Activated CD8-positive, alpha-beta memory T cell treated with anti-CD3 and anti-CD28 coated beads for 48 hours (primary cell): Measurements from ENCODE around the gene ASGR1.
"Not testable (repeated sequence)": the region's sequence is repeated elsewhere in the genome, so short reads cannot be mapped to it uniquely, and the experiment has no call there.

Source experiments
- DNase-seq, 3 experiments: peaks; one replicate each; pipeline ENCODE4 v3.0.0-alpha.2; 2020; ENCODE audit warnings: low read depth in 2 of 3, low spot score in 2 of 3

ASGR1 gene

DNA sequence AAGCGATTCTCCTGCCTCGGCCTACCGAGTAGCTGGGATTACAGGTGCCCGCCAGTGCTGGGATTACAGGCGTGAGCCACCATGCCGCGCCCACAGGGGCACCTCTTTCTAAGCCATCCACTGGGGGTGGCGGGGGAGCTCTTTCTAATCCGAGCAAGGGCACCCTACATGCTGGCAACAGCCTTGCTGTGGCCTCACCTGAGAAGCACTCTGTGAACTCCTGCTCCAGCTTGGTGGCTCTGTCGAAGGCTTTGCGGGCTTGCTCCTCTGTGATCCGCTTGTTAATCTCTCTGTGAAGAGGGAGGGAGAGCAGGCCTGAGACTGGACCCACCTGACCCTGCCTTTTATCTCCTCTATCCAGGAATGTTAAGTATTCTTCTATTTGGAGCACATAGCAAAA lies 11.9 kb upstream of the ASGR1 start:
- DNase-seq: no peak

DNA sequence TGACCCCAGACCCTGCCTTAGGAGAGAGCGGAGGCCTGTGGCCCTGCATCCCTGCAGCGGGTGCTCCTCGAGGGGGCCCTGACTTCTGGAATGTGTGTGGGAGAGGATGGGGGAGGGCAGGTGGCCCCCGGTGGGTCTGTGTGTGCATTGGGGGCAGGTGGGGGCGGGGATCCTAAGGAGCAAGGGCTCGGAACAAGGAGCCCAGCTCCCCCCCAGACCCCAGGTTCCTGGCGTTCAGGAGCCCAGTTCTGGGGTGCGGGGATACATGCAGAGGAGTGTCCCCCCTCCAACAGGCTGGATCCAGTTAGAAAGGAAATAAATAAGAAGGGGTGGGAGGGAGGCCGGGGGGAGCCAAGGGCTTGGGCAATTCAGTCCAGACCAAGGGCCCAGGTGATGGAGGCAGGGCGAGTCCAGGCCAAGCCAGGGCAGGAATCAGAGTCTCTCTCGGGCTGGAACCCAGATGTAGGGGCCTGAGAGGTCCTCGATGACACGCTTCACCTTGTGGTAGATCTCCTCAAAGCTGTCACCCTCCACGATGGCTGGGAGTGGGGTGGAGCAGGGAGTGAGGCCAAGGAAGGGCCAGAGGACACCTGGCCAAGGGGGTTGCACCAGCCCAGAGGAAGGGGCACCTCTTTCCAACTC lies 11.2 kb upstream of the ASGR1 start:
- no peak for DNase-seq

DNA sequence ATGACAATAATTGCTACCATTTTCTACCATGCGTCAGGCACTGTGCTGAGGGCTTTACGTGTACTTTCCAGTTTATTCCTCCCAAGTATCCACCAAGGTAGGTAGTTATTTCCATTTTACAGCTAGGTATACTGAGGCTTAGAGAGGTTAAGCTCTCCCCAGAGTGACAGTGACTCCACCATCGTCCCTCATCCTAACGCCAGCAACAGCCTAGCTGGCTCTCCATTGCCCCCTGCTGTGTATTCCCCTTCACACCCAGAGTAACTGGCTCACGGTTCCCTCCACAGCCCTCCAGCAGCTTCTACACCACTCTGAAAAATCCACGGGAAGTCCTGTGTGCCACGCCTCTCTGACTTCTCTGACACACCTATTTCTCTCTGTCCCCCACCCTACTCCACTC lies 7.1 kb upstream of the ASGR1 start:
- DNase-seq: no peak

DNA sequence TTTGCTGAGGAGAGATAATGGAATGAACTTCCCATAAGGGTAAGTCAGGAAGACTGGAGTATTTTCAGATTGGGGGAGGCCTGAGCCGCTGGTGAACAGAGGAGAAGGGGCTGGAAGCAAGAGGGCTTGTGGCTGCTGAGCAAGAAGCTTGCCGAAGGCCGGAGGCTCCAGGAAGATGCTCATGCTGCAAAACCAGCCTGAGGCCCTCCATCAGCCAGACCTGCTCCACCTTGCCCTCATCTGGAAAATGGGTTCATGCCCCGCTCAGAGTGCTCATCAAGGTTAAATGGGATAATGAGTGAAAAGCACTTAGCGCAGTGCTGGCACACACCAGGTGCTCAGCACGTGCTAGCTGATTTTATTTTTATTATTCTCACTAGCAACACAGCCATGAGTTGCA lies 5.5 kb upstream of the ASGR1 start:
- DNase-seq: no peak

DNA sequence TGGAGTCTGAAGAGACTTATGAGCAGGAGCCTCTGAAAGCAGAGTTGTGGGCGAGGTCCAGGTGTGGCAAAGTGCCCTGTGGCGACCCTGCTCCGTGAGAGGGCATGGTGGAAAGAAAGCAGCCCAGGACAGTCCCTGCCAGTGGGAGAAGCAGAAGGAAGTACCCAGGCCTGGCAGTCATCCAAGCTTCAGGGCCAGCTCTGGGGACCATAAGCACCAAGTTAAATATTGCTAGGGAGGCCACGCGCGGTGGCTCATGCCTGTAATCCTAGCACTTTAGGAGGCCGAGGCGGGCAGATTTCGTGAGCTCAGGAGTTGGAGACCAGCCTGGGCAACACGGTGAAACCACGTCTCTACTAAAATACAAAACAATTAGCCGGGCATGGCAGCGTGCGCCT lies 4.9 kb upstream of the ASGR1 start:
- no peak for DNase-seq

DNA sequence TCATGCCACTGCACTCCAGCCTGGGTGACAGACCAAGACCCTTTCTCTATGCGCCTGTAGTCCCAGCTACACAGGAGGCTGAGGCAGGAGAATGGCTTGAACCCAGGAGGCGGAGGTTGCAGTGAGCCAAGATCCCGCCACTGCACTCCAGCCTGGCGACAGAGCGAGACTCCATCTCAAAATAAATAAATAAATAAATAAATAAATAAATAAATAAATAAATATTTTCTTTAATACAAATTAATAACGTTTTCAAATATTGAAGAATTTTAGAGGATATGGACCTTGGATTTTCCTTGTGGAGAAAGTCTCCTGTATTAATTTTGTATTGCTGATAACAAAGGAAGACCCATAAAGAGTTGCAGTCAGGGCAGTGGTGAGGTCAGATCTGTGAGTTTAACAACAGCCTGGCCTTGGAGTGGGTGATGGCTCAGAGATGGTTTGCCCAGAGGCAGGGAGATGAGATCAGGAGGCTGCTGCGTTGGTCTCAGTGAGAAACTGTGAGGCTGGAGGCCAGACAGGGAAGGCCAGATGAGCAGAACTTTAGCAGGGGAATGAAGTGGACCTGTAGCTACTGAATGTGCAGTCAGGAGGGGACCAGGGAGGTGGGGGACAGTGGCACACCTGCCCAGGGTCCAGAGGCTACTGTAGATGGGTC lies 4.4 kb upstream of the ASGR1 start:
- DNase-seq: no peak

DNA sequence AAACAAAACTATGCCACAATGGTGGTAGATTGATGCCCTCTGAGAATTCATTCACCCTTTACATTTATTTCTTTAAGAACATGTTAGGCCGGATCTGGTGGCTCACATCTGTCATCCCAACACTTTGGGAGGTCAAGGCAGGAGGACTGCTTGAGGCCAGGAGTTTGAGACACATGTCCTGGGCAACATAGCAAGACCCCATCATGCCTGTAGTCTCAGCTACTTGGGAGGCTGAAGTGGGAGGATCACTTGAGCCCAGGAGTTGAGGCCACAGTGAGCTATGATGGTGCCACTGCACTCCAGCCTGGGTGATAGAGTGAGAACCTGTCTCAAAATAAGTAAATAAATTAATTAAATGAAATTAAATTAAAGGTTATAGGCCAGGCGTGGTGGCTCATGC lies 2.9 kb upstream of the ASGR1 start:
- DNase-seq: not testable (repeated sequence)

DNA sequence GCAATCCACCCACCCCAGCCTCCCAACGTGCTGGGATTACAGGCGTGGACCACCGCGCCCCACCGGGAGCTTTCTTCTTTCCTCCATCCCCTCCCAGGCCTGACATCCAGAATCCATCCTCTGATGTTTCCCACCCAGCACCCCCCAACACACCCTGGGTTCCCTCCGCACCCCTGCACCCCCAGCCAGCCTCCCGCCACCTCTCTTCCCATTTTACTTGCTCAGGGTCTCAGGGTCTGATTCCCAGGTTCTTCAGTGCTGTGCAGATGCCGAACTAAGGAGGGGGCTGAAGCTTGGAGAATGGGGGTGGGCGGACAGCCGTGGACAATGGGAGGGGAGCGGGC lies 225 bp downstream of the ASGR1 start:
- no peak for DNase-seq

DNA sequence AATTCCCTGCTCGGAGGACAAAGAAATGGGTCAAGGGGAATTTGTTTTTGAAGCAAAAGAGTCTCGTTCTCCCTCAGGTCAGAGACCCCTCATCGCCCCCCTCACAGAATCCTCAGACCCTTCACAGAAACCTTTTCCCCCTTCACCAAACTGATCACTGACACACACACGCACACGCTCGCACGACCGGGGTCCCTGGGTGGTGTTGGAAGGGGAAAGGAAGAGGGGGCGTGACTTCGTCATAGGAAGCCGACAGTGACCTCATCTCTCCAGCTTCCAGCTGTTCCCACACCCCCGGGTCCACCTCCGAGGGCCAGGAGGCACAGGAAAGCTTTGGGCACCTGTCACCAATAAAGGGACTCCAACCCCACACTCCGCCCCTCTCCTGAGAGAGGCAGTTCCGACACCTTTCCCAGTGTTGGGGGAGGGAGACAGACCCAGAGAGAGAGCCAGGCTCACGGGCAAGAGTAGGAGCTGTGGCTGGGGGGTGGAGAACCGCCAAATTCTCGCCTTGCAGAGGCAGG lies 1.2 kb downstream of the ASGR1 start:
- no peak for DNase-seq

DNA sequence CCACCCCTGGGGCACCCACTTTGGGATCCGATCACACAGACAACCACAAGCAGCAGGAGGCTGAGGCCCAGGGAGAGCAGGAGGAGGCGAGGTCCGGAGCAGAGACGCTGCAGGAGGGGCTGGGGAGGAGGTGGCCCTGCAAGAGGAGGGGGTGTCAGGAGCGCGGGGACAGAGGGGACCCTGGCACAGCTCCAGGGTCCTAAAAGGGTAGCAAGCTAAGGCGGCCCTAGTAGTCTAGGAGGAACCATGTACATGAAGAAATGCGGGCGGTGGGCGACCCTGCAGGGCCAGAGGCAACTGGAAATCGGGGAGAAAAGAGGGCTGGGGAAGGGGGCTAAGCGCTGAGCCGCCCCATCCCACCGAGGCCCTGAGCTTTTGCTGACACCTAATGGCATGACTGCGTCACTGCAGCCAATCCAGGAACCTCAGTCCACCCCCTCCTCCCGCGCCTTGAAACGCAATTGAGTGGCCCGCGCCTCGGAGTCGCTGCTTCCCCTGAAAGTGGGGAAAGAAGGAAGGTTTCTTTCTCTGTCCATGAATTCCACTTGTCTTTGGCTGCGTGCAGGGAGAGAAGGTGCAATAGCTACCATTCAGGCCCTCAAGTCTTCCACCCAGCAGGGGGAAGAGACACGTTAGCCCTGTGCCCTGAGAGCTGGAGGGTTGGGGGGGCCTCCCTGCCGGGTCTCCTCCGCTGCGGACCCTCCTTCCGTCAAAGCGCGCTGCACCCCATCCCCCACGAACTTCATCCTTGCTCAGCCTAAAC lies 1.8 kb downstream of the ASGR1 start:
- peak in 2 of 3 experiments; percentile 23 to 36 for DNase-seq

DNA sequence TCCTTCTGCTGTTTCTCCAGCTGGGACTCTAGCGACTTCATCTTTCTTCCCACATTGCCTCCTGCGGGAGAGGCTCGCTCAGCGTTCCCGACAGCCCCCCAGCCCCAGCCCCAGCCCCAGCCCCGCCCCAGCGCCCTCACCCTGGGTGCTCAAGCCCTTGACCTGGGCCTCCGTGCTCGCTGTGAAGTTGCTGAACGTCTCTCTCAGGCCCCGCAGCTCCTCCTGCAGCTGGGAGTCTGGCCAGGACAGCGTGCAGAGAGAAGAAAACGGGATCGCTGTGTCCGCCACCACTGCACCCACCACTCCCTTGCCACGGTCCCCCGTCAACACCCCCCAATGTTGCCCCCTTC lies 2.4 kb downstream of the ASGR1 start:
- DNase-seq: no peak

DNA sequence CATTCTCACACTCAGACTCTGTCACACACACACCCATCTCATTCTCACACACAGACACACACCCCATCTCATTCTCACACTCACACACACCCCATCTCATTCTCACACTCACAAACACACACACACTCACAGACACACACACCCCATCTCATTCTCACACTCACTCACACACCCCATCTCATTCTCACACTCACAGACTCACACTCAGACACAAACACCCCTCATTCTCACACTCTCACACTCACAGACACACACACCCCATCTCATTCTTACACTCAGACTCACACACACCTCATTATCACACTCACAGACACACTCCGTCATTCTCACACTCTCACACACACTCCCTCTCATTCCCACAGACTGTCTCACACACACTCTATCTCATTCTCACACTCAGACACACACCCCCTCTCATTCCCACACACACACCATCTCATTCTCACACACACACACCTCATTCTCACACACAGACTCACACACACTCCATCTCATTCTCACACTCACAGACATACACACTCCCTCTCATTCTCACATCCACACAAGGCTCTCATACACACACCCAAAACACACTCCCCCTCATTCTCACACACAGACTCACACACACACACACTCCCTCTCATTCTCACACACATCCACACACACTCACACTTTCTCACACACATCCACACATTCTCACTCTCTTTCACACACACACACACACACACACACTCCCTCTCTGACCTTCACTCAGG lies 2.9 kb downstream of the ASGR1 start:
- no peak for DNase-seq

DNA sequence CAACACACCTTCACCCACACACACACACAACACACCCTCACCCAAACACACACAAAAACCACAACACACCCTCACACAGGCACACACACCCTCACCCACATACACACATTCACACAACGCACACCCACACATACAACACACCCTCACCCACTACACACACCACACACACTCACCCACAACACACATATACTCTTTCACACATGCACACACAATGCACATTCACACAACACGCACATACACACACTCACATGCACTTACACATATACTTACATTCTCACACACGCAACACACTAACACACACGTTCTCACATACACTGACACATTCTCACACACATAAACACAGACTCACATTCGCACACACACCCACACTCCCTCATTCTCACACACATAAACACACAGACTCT lies 3.8 kb downstream of the ASGR1 start:
- no peak for DNase-seq

DNA sequence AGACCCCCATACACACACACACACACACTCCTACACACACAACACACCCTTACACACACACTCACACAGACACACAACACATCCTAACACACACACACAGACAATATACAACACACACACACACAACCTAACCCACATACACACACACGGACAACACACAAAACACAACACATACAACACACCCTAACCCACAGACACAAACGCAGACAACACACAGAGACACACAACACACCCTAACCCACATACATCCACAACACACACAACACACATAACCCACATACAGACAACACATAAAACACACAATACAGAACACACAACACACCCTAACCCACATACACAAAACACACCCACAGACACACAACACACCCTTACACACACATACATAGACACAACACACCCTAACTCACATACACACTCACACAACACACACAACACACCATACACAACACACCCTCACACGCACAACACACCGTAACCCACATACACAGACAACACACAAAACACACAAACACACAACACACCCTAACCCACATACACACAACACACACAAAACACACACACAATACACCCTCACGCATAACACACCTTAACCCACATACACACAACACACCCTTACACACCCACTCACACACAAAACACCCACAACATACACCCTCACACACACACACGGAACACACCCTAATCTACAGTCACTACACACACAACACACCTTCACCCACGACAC lies 4.4 kb downstream of the ASGR1 start:
- DNase-seq: no peak

DNA sequence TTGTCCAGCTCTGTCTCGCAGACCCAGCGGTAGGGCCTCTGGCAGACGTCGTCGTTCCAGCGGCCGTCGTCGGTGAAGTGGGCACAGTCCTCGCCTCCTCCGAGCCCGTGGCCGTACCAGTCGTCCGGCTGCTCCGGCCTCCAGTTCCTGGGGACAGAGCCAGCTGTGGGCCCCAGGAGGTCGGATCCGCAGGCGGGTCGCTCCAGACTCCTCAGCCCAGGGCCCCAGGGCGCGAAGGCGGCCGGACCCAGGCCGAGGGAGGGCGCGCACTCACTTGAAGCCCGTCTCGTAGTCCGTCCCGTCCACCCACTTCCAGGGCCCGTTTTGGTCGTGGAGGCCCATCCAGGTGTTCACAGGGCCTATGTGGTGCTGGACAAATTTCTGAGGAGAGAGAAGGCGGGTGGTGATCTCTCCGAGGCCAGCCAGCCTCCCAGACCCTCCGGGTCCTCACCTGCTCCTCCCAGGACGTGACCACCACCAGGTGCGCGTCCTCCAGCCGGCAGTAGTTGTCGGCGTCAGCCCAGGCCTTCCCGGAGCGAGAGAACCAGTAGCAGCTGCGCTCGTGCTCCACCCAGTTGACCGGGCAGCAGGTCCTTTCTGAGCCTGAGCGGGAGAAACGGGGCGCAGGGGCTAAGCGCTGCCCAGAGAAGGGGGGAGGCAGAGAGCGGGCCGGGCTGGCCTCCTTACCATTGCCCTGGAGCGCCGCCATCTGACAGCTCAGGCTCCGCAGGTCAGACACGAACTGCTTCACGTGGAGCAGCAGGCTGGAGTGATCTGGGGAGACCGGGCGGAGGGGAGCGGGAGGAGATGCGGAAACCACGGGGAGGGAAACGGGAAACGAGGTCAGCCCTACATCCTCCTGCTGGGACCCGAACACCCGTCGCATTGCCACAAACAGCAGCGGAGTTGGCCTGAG lies 5.2 kb downstream of the ASGR1 start:
- DNase-seq: peak in 1 of 3 experiments; percentile 30

DNA sequence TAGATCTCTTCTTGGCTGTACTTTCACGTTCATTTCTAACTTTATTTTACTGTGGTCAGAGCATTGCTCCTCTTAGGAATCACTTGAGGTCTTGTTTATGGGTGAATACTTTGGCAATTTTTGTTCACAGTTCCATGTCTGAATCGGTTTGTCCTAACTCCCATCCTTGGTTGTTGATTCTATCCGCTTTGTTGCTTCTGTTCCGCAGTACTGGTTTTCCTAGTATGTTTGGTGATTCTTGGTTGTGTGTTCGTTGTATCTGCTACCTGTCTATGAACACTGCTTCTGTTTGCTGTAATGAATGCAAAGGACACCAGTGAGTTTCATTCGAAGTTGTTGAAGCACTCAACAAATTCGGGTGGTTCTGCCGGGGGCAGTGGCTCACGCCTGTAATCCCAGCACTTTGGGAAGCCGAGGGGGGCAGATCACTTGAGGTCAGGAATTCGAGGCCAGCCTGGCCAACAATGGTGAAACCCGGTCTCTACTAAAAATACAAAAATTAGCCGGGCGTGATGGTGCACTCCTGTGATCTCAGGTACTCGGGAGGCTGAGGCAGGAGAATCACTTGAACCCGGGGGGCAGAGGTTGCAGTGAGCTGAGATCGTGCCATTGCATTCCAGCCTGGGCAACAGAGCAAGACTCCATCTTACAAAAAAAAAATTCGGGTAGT lies 6.5 kb downstream of the ASGR1 start:
- DNase-seq: not testable (repeated sequence)

DNA sequence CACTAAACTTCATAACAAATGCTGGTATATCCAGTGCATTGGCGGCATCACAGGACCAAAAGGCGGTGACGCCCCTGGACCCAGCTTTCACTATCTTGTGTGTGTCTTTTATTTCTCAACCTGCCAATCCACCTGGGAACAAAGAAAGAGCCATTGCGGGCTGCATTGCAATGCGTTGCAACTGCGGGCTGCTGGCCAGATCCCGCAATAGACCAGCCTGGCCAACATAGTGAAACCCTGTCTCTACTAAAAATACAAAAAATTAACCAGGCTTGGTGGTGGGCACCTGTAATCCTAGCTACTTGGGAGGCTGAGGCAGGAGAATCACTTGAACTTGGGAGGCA lies 9.6 kb downstream of the ASGR1 start:
- DNase-seq: not testable (repeated sequence)

DNA sequence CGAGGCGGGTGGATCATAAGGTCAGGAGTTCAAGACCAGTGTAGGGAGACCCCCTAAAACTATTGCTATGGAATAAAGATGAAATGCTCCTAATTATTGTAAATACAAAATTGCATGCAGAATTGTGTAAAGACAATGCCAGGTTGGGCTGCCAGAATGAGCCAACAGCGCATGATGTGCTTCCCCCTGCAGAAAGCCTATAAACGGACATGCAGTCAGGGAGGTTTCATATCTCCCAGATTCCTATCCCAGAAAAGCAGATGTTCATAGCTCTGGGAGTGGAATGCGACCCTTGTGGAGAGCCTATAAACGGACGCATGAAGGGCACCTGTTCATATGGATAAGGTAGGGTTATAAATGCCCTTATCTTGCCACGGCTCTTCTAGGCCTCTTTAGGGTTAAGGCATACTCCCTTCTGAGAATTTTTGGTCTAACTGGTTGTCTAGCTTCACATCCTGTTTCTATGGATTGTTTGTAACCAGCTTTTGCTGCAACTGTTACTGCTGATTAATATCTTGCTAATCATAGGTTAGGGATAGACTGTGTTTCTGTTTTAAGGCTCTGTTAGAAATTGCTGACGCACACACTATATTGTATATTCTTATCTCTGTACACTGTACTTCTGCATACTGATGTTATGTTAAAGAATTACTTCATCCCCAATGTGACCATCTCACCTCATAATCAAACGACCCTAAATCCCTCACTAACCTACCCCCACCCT lies 10.2 kb downstream of the ASGR1 start:
- DNase-seq: not testable (repeated sequence)

DNA sequence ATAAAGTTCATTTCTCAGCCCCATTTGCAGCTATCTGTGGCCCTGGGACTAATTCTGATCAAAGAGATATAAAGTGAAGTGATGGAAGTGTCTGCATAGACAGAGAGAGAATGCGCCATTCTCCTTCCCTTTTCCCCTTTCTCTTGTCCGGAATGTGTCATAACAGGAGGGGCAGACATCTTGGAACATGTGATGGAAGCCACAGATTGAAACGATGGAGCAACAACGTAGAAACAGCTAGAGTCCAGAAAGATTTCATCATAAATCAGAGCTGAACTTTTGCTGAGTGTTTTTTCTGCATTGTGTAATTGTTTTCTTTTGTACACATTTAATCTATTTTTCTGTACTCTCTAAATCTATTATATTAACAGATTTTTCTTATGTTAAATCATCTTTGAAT lies 11.3 kb downstream of the ASGR1 start:
- DNase-seq: no peak
